H9 (cell line): ENCODE measurements around the gene TCFL5. TPM values are rescaled to one million over a fixed set of nuclear protein-coding genes. Genes with fewer than 3 reads are reported as not detected.

Experiments used
- DNase-seq: peaks from one replicate; pipeline ENCODE4 v3.0.0-alpha.2; 2017
- H2AFZ ChIP-seq: one replicate; pipeline ENCODE4 v1.6.1; 2013; ENCODE audit warnings: mild to moderate bottlenecking, low read length, control low read depth, moderate library complexity
- H2AK5ac ChIP-seq: 2 replicates; pipeline ENCODE4 v1.6.1; 2013; ENCODE audit warnings: low read length, control low read depth, mixed read lengths; ENCODE audit not compliant: insufficient read length
- H2BK120ac ChIP-seq: one replicate; pipeline ENCODE4 v1.6.1; 2013; ENCODE audit warnings: low read depth, mild to moderate bottlenecking, low read length, control low read depth, inconsistent platforms; ENCODE audit not compliant: poor library complexity, severe bottlenecking
- H2BK12ac ChIP-seq: 2 replicates; pipeline ENCODE4 v1.6.1; 2013; ENCODE audit warnings: low read length, control low read depth, mixed read lengths, low read depth; ENCODE audit not compliant: insufficient read length
- H2BK15ac ChIP-seq: 2 replicates; pipeline ENCODE4 v1.6.1; 2013; ENCODE audit warnings: low read depth, low read length, control low read depth
- H2BK20ac ChIP-seq: one replicate; pipeline ENCODE4 v1.6.1; 2013; ENCODE audit warnings: low read depth, mild to moderate bottlenecking, low read length, control low read depth, inconsistent platforms; ENCODE audit not compliant: poor library complexity, severe bottlenecking
- H2BK5ac ChIP-seq: 2 replicates; pipeline ENCODE4 v1.6.1; 2013; ENCODE audit warnings: low read length, control low read depth, mixed read lengths; ENCODE audit not compliant: insufficient read length
- H3K14ac ChIP-seq: 2 replicates; pipeline ENCODE4 v1.6.1; 2013; ENCODE audit warnings: low read length, control low read depth; ENCODE audit not compliant: insufficient read depth
- H3K18ac ChIP-seq: 2 replicates; pipeline ENCODE4 v1.6.1; 2013; ENCODE audit warnings: low read depth, mild to moderate bottlenecking, mixed read lengths, low read length, control low read depth; ENCODE audit not compliant: insufficient read length
- H3K23ac ChIP-seq: 2 replicates; pipeline ENCODE4 v1.6.1; 2013; ENCODE audit warnings: low read length, control low read depth, mixed read lengths, low read depth; ENCODE audit not compliant: insufficient read length
- H3K23me2 ChIP-seq: 2 replicates; pipeline ENCODE4 v1.6.1; 2013; ENCODE audit warnings: low read depth, mild to moderate bottlenecking, mixed read lengths, low read length, control low read depth; ENCODE audit not compliant: insufficient read length, poor library complexity, severe bottlenecking
- H3K27ac ChIP-seq: 2 replicates; pipeline ENCODE4 v1.5.1; 2013; ENCODE audit warnings: low read length, control low read depth, mixed read lengths, low read depth; ENCODE audit not compliant: insufficient read length
- H3K27me3 ChIP-seq: 2 replicates; pipeline ENCODE4 v1.6.1; 2013; ENCODE audit warnings: low read length, control low read depth, inconsistent platforms; ENCODE audit not compliant: insufficient read depth
- H3K4ac ChIP-seq: 2 replicates; pipeline ENCODE4 v1.6.1; 2013; ENCODE audit warnings: low read depth, mild to moderate bottlenecking, control low read depth, inconsistent platforms, low read length, moderate library complexity
- H3K4me1 ChIP-seq: 2 replicates; pipeline ENCODE4 v1.6.1; 2013; ENCODE audit warnings: low read length, control low read depth, inconsistent platforms; ENCODE audit not compliant: insufficient read depth
- H3K4me2 ChIP-seq: 2 replicates; pipeline ENCODE4 v1.6.1; 2013; ENCODE audit warnings: low read length, control low read depth, mixed read lengths; ENCODE audit not compliant: insufficient read length, insufficient read depth
- H3K56ac ChIP-seq: 2 replicates; pipeline ENCODE4 v1.6.1; 2013; ENCODE audit warnings: low read depth, mild to moderate bottlenecking, mixed read lengths, low read length, control low read depth; ENCODE audit not compliant: insufficient read length
- H3K79me1 ChIP-seq: 2 replicates; pipeline ENCODE4 v1.6.1; 2013; ENCODE audit warnings: low read depth, mild to moderate bottlenecking, moderate library complexity, low read length, control low read depth, inconsistent platforms; ENCODE audit not compliant: insufficient read depth, poor library complexity, severe bottlenecking
- H3K79me2 ChIP-seq: 2 replicates; pipeline ENCODE4 v1.6.1; 2013; ENCODE audit warnings: low read length, control low read depth, inconsistent platforms; ENCODE audit not compliant: insufficient read depth
- H3K9ac ChIP-seq: 2 replicates; pipeline ENCODE4 v1.6.1; 2013; ENCODE audit warnings: low read length, control low read depth, mixed read lengths; ENCODE audit not compliant: insufficient read length; ENCODE audit errors: extremely low read depth
- H3K9me3 ChIP-seq: one replicate; pipeline ENCODE4 v1.6.1; 2013; ENCODE audit warnings: low read depth, low read length, inconsistent platforms; ENCODE audit not compliant: control insufficient read depth
- H3T11ph ChIP-seq: one replicate; pipeline ENCODE4 v1.6.1; 2013; ENCODE audit warnings: mild to moderate bottlenecking, low read length, control low read depth, inconsistent platforms
- H4K20me1 ChIP-seq: one replicate; pipeline ENCODE4 v1.6.1; 2013; ENCODE audit not compliant: control insufficient read depth, insufficient read length, insufficient read depth
- H4K5ac ChIP-seq: 2 replicates; pipeline ENCODE4 v1.6.1; 2013; ENCODE audit warnings: low read depth, mild to moderate bottlenecking, mixed read lengths, low read length, control low read depth; ENCODE audit not compliant: insufficient read length
- H4K8ac ChIP-seq: replicated peaks from 2 replicates; pipeline ENCODE4 v1.6.1; 2013; ENCODE audit warnings: low read length, control low read depth, mixed read lengths, low read depth; ENCODE audit not compliant: insufficient read length
- H4K91ac ChIP-seq: 2 replicates; pipeline ENCODE4 v1.6.1; 2013; ENCODE audit warnings: low read depth, mild to moderate bottlenecking, moderate library complexity, mixed read lengths, low read length, control low read depth; ENCODE audit not compliant: insufficient read length
- H3K27ac Mint-ChIP-seq, 3 experiments: 2 replicates in 2 of 3; 3 replicates in 1 of 3; pipeline ENCODE4 v1.8.0; 2020 to 2021; ENCODE audit warnings: mixed read lengths in 3 of 3, mild to moderate bottlenecking in 1 of 3, moderate library complexity in 1 of 3
- H3K27me3 Mint-ChIP-seq: 2 replicates; pipeline ENCODE4 v1.8.0; 2021; ENCODE audit warnings: low read depth, mild to moderate bottlenecking, moderate library complexity, mixed read lengths
- H3K36me3 Mint-ChIP-seq, 3 experiments: 2 replicates in 2 of 3; 3 replicates in 1 of 3; pipeline ENCODE4 v1.8.0; 2020 to 2021; ENCODE audit warnings: low read depth in 3 of 3, mixed read lengths in 3 of 3; ENCODE audit not compliant: insufficient read depth in 1 of 3
- H3K4me1 Mint-ChIP-seq, 2 experiments: 2 replicates each; pipeline ENCODE4 v1.8.0; 2020; ENCODE audit warnings: mixed read lengths in 2 of 2
- H3K4me3 Mint-ChIP-seq, 2 experiments: 2 replicates in 1 of 2; 3 replicates in 1 of 2; pipeline ENCODE4 v1.8.0; 2020 to 2021; ENCODE audit warnings: mild to moderate bottlenecking in 2 of 2, mixed read lengths in 2 of 2, moderate library complexity in 1 of 2
- H3K9me3 Mint-ChIP-seq, 2 experiments: 2 replicates in 1 of 2; 3 replicates in 1 of 2; pipeline ENCODE4 v1.8.0; 2020; ENCODE audit warnings: mild to moderate bottlenecking in 2 of 2, mixed read lengths in 2 of 2, moderate library complexity in 1 of 2
- CTCF ChIP-seq: fragments of 200-600 bp; sonication (generic); conservative IDR thresholded peaks from 3 replicates; pipeline ENCODE4 v1.8.0; 2021; ENCODE audit warnings: antibody characterized with exemption, mild to moderate bottlenecking
- WGBS: extraction: QIAGEN DNeasy Blood & Tissue Kit; methylation state at CpG from one replicate; pipeline ENCODE4 v1.1.7; 2013; ENCODE audit warnings: missing lambda C conversion rate, low lambda C conversion rate, mixed read lengths; ENCODE audit not compliant: insufficient read length; ENCODE audit errors: extremely low coverage; 5-methylcytosine and 5-hydroxymethylcytosine counted together
- total RNA-seq: library from RNA; stranded (reverse); gene quantifications from 2 replicates; pipeline ENCODE4 v1.2.1, GENCODE V29; 2021

The TCFL5 gene
- total RNA-seq, 1 experiment from 2014 or later = 16.4 TPM

DNA sequence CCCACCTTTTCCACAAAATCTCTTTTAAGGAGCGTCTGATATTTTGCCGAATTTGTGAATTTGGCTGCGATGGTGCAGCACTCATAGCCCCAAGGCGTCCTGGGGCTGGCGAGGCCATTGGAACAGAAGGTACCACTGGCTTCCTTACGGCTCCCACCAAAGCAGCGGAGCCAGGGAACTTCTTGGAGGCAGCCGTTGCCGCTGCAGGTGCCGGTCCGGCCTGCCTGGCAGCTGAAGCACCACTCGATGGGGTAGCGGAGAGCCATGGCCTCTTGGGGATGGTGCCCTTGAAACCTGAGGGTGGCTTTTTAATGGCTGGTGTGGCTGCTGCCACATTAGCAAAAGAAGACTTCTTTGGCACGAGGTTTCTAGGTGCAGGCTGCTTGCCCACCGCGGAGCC lies 34.9 kb upstream of the TCFL5 start:
- H2AK5ac ChIP-seq = no peak overlapping the region
- H4K5ac ChIP-seq = no peak overlapping the region
- H2BK12ac ChIP-seq = no peak overlapping the region
- no peak overlapping the region for H3K27ac ChIP-seq
- H3K23me2 ChIP-seq = no peaks in the 10 kb centered on the region
- H3K4me2 ChIP-seq = no peak overlapping the region
- H3K79me1 ChIP-seq = no peaks in the 10 kb centered on the region
- Mint-ChIP-seq H3K9me3 (no peaks in the 10 kb centered on the region; a peak in 1 of 5 replicates), H3K27me3 (no peaks in the 10 kb centered on the region), H3K36me3 (peaks cover 30 to 56% (median 31%) of the 10 kb centered on the region in 3 experiments; a peak in 6 of 7 replicates), H3K4me1 (peaks cover 32 to 37% of the 10 kb centered on the region in 2 experiments), H3K4me3 (no peak overlapping the region), H3K27ac (peak overlapping the region in 1 of 3 experiments; percentile 61; a peak in 2 of 7 replicates)
- H3K9me3 ChIP-seq = no peaks in the 10 kb centered on the region
- TF ChIP-seq CTCF = no peak
- H3K18ac ChIP-seq = no peak overlapping the region
- no peaks in the 10 kb centered on the region for H3K27me3 ChIP-seq
- H2BK15ac ChIP-seq = no peak overlapping the region
- no peak overlapping the region for H2BK120ac ChIP-seq
- H3K4ac ChIP-seq = no peak overlapping the region
- H4K91ac ChIP-seq = no peak overlapping the region
- no peaks in the 10 kb centered on the region for H4K20me1 ChIP-seq
- no peaks in the 10 kb centered on the region; the same call in 1 of the 2 replicates for H3K4me1 ChIP-seq
- no peak overlapping the region for H2BK5ac ChIP-seq
- H3K23ac ChIP-seq = no peak overlapping the region
- no peak overlapping the region for H3K9ac ChIP-seq
- H4K8ac ChIP-seq = no peak overlapping the region
- no peak overlapping the region for H2AFZ ChIP-seq
- no peak overlapping the region for H3T11ph ChIP-seq
- H2BK20ac ChIP-seq = no peak overlapping the region
- no peak for DNase-seq
- WGBS = no CpG with 5 or more reads among the region's 16 CpGs
- H3K14ac ChIP-seq = no peak overlapping the region
- no peaks in the 10 kb centered on the region for H3K79me2 ChIP-seq
- H3K56ac ChIP-seq = no peak overlapping the region
